ENCODE measurements around the gene PIGN.
"Not testable (repeated sequence)": the region's sequence is repeated elsewhere in the genome, so short reads cannot be mapped to it uniquely, and the experiment has no call there.

The PIGN gene

GRCh38 chr18:62054929-62055498, 131.8 kb downstream of the PIGN start:
- no peak for FAIRE-seq

- FAIRE-seq, result no peak
Observed at GRCh38 chr18:62048279-62048678, 138.6 kb downstream of the PIGN start.

GRCh38 chr18:62045316-62045715, 141.5 kb downstream of the PIGN start:
- no peak for FAIRE-seq

- FAIRE-seq, result no peak
Observed at GRCh38 chr18:62044490-62045000, 142.3 kb downstream of the PIGN start.

GRCh38 chr18:62037989-62038778, 148.7 kb downstream of the PIGN start:
- no peak for FAIRE-seq

- FAIRE-seq, result no peak
Observed at GRCh38 chr18:62037012-62037742, 149.7 kb downstream of the PIGN start.

GRCh38 chr18:62034286-62034685, 152.6 kb downstream of the PIGN start:
- not testable (repeated sequence) for FAIRE-seq

- FAIRE-seq, result no peak
Observed at GRCh38 chr18:62033756-62034155, 153.1 kb downstream of the PIGN start.

- FAIRE-seq, result no peak
Observed at GRCh38 chr18:62033207-62033606, 153.6 kb downstream of the PIGN start.

GRCh38 chr18:62030091-62030985, 156.5 kb downstream of the PIGN start:
- no peak for FAIRE-seq

GRCh38 chr18:62028715-62029114, 158.1 kb downstream of the PIGN start:
- FAIRE-seq, result no peak

- FAIRE-seq, result no peak
Observed at GRCh38 chr18:62027914-62028520, 158.8 kb downstream of the PIGN start.

- no peak for FAIRE-seq
Observed at GRCh38 chr18:62026586-62026985, 160.3 kb downstream of the PIGN start.

GRCh38 chr18:62024983-62025382, 161.9 kb downstream of the PIGN start:
- no peak for FAIRE-seq

GRCh38 chr18:62023536-62023935, 163.3 kb downstream of the PIGN start:
- FAIRE-seq, result no peak

GRCh38 chr18:62018759-62019041, 168.2 kb downstream of the PIGN start:
- no peak for FAIRE-seq

GRCh38 chr18:62018034-62018758, 168.7 kb downstream of the PIGN start:
- FAIRE-seq, result no peak

- no peak for FAIRE-seq
Observed at GRCh38 chr18:62017618-62018017, 169.2 kb downstream of the PIGN start.

GRCh38 chr18:62011416-62011815, 175.4 kb downstream of the PIGN start:
- no peak for FAIRE-seq

GRCh38 chr18:62009521-62009920, 177.3 kb downstream of the PIGN start:
- FAIRE-seq, result no peak

GRCh38 chr18:62001396-62001795, 185.5 kb downstream of the PIGN start:
- FAIRE-seq, result no peak

GRCh38 chr18:61998957-61999356, 187.9 kb downstream of the PIGN start:
- no peak for FAIRE-seq
